SK-N-SH (cell line): Measurements from ENCODE around the gene ADAMTS16.

ENCODE experiments used
- EZH2phosphoT487 ChIP-seq: fragments of 200-600 bp; sonication (generic); IDR thresholded peaks from 2 replicates; pipeline ENCODE4 v1.6.1; 2017; ENCODE audit warnings: low read depth, mixed run types, mild to moderate bottlenecking, antibody characterized with exemption, moderate library complexity, borderline replicate concordance
- TAF1 ChIP-seq: IDR thresholded peaks from 2 replicates; pipeline ENCODE4 v1.6.1; 2012; ENCODE audit warnings: low read depth, mild to moderate bottlenecking, low read length, moderate library complexity, borderline replicate concordance
- YY1 ChIP-seq: IDR thresholded peaks from 2 replicates; pipeline ENCODE4 v1.4.0; 2012; ENCODE audit warnings: low read depth, mild to moderate bottlenecking
- TF ChIP-seq, protein P1 (sequence below): fragments of 200-600 bp; sonication (generic); IDR thresholded peaks from 2 replicates; pipeline ENCODE4 v1.6.1; 2017; ENCODE audit warnings: antibody characterized with exemption, mild to moderate bottlenecking, moderate library complexity
- TF ChIP-seq, protein P2 (sequence below): IDR thresholded peaks from 2 replicates; pipeline ENCODE4 v1.6.1; 2012; ENCODE audit warnings: mild to moderate bottlenecking, low read depth, low read length, moderate library complexity

DNA sequence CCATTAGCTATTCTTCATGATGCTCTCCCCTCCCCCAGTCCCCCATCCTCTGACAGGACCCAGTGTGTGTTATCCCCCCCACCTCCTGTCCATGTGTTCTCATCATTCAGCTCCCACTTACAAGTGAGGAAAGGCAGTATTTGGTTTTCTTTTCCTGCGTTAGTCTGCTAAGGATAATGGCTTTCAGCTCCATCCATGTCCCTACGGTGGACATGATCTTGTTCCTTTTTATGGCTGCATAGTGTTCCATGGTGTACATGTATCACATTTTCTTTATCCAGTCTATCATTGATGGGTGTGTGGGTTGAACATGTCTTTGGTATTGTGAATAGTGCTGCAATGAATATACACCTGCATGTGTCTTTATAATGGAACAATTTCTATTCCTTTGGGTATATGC lies 181.0 kb downstream of the ADAMTS16 start:
- TF ChIP-seq EZH2phosphoT487 (no peak), TAF1 (no peak), YY1 (no peak)
- TF ChIP-seq, protein P1, sequence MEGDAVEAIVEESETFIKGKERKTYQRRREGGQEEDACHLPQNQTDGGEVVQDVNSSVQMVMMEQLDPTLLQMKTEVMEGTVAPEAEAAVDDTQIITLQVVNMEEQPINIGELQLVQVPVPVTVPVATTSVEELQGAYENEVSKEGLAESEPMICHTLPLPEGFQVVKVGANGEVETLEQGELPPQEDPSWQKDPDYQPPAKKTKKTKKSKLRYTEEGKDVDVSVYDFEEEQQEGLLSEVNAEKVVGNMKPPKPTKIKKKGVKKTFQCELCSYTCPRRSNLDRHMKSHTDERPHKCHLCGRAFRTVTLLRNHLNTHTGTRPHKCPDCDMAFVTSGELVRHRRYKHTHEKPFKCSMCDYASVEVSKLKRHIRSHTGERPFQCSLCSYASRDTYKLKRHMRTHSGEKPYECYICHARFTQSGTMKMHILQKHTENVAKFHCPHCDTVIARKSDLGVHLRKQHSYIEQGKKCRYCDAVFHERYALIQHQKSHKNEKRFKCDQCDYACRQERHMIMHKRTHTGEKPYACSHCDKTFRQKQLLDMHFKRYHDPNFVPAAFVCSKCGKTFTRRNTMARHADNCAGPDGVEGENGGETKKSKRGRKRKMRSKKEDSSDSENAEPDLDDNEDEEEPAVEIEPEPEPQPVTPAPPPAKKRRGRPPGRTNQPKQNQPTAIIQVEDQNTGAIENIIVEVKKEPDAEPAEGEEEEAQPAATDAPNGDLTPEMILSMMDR: no peak
- TF ChIP-seq, protein P2, sequence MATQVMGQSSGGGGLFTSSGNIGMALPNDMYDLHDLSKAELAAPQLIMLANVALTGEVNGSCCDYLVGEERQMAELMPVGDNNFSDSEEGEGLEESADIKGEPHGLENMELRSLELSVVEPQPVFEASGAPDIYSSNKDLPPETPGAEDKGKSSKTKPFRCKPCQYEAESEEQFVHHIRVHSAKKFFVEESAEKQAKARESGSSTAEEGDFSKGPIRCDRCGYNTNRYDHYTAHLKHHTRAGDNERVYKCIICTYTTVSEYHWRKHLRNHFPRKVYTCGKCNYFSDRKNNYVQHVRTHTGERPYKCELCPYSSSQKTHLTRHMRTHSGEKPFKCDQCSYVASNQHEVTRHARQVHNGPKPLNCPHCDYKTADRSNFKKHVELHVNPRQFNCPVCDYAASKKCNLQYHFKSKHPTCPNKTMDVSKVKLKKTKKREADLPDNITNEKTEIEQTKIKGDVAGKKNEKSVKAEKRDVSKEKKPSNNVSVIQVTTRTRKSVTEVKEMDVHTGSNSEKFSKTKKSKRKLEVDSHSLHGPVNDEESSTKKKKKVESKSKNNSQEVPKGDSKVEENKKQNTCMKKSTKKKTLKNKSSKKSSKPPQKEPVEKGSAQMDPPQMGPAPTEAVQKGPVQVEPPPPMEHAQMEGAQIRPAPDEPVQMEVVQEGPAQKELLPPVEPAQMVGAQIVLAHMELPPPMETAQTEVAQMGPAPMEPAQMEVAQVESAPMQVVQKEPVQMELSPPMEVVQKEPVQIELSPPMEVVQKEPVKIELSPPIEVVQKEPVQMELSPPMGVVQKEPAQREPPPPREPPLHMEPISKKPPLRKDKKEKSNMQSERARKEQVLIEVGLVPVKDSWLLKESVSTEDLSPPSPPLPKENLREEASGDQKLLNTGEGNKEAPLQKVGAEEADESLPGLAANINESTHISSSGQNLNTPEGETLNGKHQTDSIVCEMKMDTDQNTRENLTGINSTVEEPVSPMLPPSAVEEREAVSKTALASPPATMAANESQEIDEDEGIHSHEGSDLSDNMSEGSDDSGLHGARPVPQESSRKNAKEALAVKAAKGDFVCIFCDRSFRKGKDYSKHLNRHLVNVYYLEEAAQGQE: no peak
